H1 (cell line): ENCODE measurements around the gene CABP5. TPM values are rescaled to one million over a fixed set of nuclear protein-coding genes. Genes with fewer than 3 reads are reported as not detected.

Experiments
- CTCF ChIA-PET: fragments of 300-600 bp; sonication (Branson Sonifier 250); formaldehyde crosslinking; loops from one replicate; lab custom pipeline; 2021; ENCODE audit not compliant: partially characterized antibody; lab: Charles Lee
- POLR2A ChIA-PET: fragments of 300-600 bp; sonication (Branson Sonifier 250); formaldehyde crosslinking; loops from one replicate; lab custom pipeline; 2021; ENCODE audit warnings: inconsistent platforms; ENCODE audit not compliant: partially characterized antibody; lab: Charles Lee
- DNase-seq, 2 experiments: peaks; one replicate each; pipeline versions ENCODE4 v3.0.0 to v3.0.0-alpha.2; 2010 to 2022; ENCODE audit warnings: low spot score in 2 of 2, low read depth in 1 of 2, mixed read lengths in 1 of 2
- FAIRE-seq: peaks from 2 replicates; lab custom pipeline; 2011; peaks lifted over from hg19 to GRCh38; lab: Jason Lieb, UNC
- H2AFZ ChIP-seq: 2 replicates; pipeline ENCODE4 v1.8.1; 2012; ENCODE audit warnings: low read length, inconsistent platforms
- H2AK5ac ChIP-seq: 2 replicates; pipeline ENCODE4 v1.6.1; 2013; ENCODE audit warnings: low read depth, low read length
- H2BK120ac ChIP-seq: replicated peaks from 2 replicates; pipeline ENCODE3; 2013; ENCODE audit warnings: low read depth, low read length, inconsistent platforms
- H2BK12ac ChIP-seq: 2 replicates; pipeline ENCODE4 v1.6.1; 2013; ENCODE audit warnings: low read depth, low read length
- H2BK15ac ChIP-seq: 2 replicates; pipeline ENCODE4 v1.6.1; 2013; ENCODE audit warnings: low read length
- H2BK20ac ChIP-seq: 2 replicates; pipeline ENCODE4 v1.6.1; 2013; ENCODE audit warnings: low read length
- H2BK5ac ChIP-seq: 2 replicates; pipeline ENCODE4 v1.6.1; 2013; ENCODE audit warnings: low read depth, low read length
- H3K14ac ChIP-seq: 2 replicates; pipeline ENCODE4 v1.6.1; 2013; ENCODE audit warnings: inconsistent platforms; ENCODE audit not compliant: insufficient read length
- H3K18ac ChIP-seq: 2 replicates; pipeline ENCODE4 v1.6.1; 2013; ENCODE audit warnings: low read length; ENCODE audit errors: extremely low read depth
- H3K23ac ChIP-seq: 2 replicates; pipeline ENCODE4 v1.6.1; 2013; ENCODE audit warnings: inconsistent platforms; ENCODE audit not compliant: insufficient read length
- H3K23me2 ChIP-seq: 2 replicates; pipeline ENCODE4 v1.6.1; 2013; ENCODE audit warnings: low read depth, low read length
- H3K27ac ChIP-seq: 2 replicates; pipeline ENCODE4 v1.6.1; 2011; ENCODE audit warnings: low read depth, low read length, inconsistent platforms
- H3K27me3 ChIP-seq, 4 experiments: replicated peaks in 1 of 4; 1 replicate in 1 of 4; 2 replicates in 3 of 4; pipeline versions ENCODE4 v1.6.1 to v1.8.1; 2011 to 2013; ENCODE audit warnings: low read length in 3 of 4, mild to moderate bottlenecking in 3 of 4, inconsistent platforms in 2 of 4, mixed read lengths in 2 of 4, moderate library complexity in 1 of 4; ENCODE audit not compliant: control insufficient read depth in 3 of 4, insufficient read depth in 3 of 4; ENCODE audit errors: extremely low read depth in 1 of 4
- H3K36me3 ChIP-seq, 4 experiments: 2 replicates each; pipeline versions ENCODE4 v1.6.1 to v1.8.1; 2011 to 2013; ENCODE audit warnings: mild to moderate bottlenecking in 4 of 4, low read length in 3 of 4, moderate library complexity in 2 of 4, control low read depth in 1 of 4, inconsistent platforms in 1 of 4; ENCODE audit not compliant: insufficient read depth in 4 of 4, control insufficient read depth in 2 of 4
- H3K4ac ChIP-seq: replicated peaks from 2 replicates; pipeline ENCODE3; 2013; ENCODE audit warnings: low read length, low read depth, mixed read lengths, inconsistent platforms; ENCODE audit not compliant: insufficient read length
- H3K4me1 ChIP-seq, 4 experiments: replicated peaks in 1 of 4; 1 replicate in 1 of 4; 2 replicates in 3 of 4; pipeline versions ENCODE4 v1.6.1 to v1.8.1; 2011 to 2013; ENCODE audit warnings: low read length in 3 of 4, inconsistent platforms in 2 of 4, mixed read lengths in 1 of 4; ENCODE audit not compliant: insufficient read depth in 4 of 4, control insufficient read depth in 3 of 4
- H3K4me2 ChIP-seq, 2 experiments: 2 replicates each; pipeline versions ENCODE4 v1.6.1 to v1.8.1; 2011 to 2013; ENCODE audit warnings: low read depth in 2 of 2, low read length in 2 of 2, control low read depth in 1 of 2, inconsistent platforms in 1 of 2, mild to moderate bottlenecking in 1 of 2; ENCODE audit not compliant: insufficient read depth in 1 of 2
- H3K4me3 ChIP-seq, 4 experiments: fragments of 200-600, 300-600 bp in 1 of 4; sonication (generic), shearing (Covaris generic), sonication (Bioruptor Twin) in 1 of 4; 2 replicates each; pipeline versions ENCODE4 v1.5.1 to v1.8.1; 2011 to 2016; ENCODE audit warnings: low read length in 4 of 4, low read depth in 3 of 4, control low read depth in 2 of 4, inconsistent platforms in 2 of 4, mild to moderate bottlenecking in 2 of 4, mixed read lengths in 1 of 4, moderate library complexity in 1 of 4; ENCODE audit not compliant: insufficient read depth in 2 of 4; ENCODE audit errors: extremely low read depth in 1 of 4
- H3K56ac ChIP-seq: replicated peaks from 2 replicates; pipeline ENCODE3; 2013; ENCODE audit warnings: low read depth, mild to moderate bottlenecking, mixed read lengths, low read length, inconsistent platforms; ENCODE audit not compliant: insufficient read length
- H3K79me1 ChIP-seq: 2 replicates; pipeline ENCODE4 v1.6.1; 2013; ENCODE audit warnings: low read depth, low read length, control low read depth
- H3K79me2 ChIP-seq, 2 experiments: 2 replicates each; pipeline versions ENCODE4 v1.6.1 to v1.8.1; 2012 to 2013; ENCODE audit warnings: low read length in 2 of 2, mild to moderate bottlenecking in 2 of 2, inconsistent platforms in 1 of 2; ENCODE audit not compliant: insufficient read depth in 2 of 2, control insufficient read depth in 1 of 2
- H3K9ac ChIP-seq, 4 experiments: replicated peaks in 1 of 4; 1 replicate in 1 of 4; 2 replicates in 3 of 4; pipeline versions ENCODE4 v1.6.1 to v1.8.1; 2011 to 2013; ENCODE audit warnings: low read depth in 3 of 4, low read length in 3 of 4, control low read depth in 2 of 4, mild to moderate bottlenecking in 2 of 4, moderate library complexity in 2 of 4, inconsistent platforms in 1 of 4; ENCODE audit errors: extremely low read depth in 1 of 4
- H3K9me3 ChIP-seq, 2 experiments: 2 replicates each; pipeline versions ENCODE4 v1.6.1 to v1.8.1; 2012 to 2013; ENCODE audit warnings: mild to moderate bottlenecking in 2 of 2, moderate library complexity in 2 of 2, control low read depth in 1 of 2, inconsistent platforms in 1 of 2, low read depth in 1 of 2, low read length in 1 of 2, mixed read lengths in 1 of 2; ENCODE audit not compliant: insufficient read depth in 2 of 2
- H4K20me1 ChIP-seq, 2 experiments: replicated peaks in 1 of 2; 2 replicates each; pipeline versions ENCODE3 to v1.8.1; 2011 to 2013; ENCODE audit warnings: inconsistent platforms in 2 of 2, low read length in 2 of 2, mild to moderate bottlenecking in 1 of 2; ENCODE audit not compliant: insufficient read depth in 2 of 2, control insufficient read depth in 1 of 2
- H4K5ac ChIP-seq: 2 replicates; pipeline ENCODE4 v1.6.1; 2013; ENCODE audit warnings: low read length, low read depth, mixed read lengths, inconsistent platforms; ENCODE audit not compliant: insufficient read length
- H4K8ac ChIP-seq: 2 replicates; pipeline ENCODE4 v1.8.0; 2013; ENCODE audit warnings: mild to moderate bottlenecking, moderate library complexity, low read length, inconsistent platforms; ENCODE audit not compliant: insufficient read depth; ENCODE audit errors: extremely low read depth
- H4K91ac ChIP-seq: replicated peaks from 2 replicates; pipeline ENCODE3; 2013; ENCODE audit warnings: low read length, mixed read lengths, inconsistent platforms; ENCODE audit not compliant: insufficient read length
- ASH2L ChIP-seq: fragments of 200-600, 300-600 bp; sonication (generic); IDR thresholded peaks from one replicate; pipeline ENCODE4 v1.7.1; 2017; ENCODE audit warnings: low read length
- ATF3 ChIP-seq: IDR thresholded peaks from 2 replicates; pipeline ENCODE4 v1.6.1; 2011; ENCODE audit warnings: low read depth, mild to moderate bottlenecking, low read length; ENCODE audit not compliant: insufficient read depth
- CREB1 ChIP-seq: IDR thresholded peaks from 2 replicates; pipeline ENCODE4 v1.6.1; 2012; ENCODE audit warnings: inconsistent platforms
- EZH2 ChIP-seq: fragments of 200-600 bp; sonication (generic); IDR thresholded peaks from 2 replicates; pipeline ENCODE4 v1.7.1; 2012; ENCODE audit warnings: low read depth, mild to moderate bottlenecking, moderate library complexity, low read length, inconsistent platforms; ENCODE audit not compliant: severe bottlenecking
- FOSL1 ChIP-seq: IDR thresholded peaks from 2 replicates; pipeline ENCODE4 v1.6.1; 2011; ENCODE audit warnings: mild to moderate bottlenecking, low read depth, low read length, moderate library complexity; ENCODE audit not compliant: insufficient read depth
- HDAC6 ChIP-seq: IDR thresholded peaks from one replicate; pipeline ENCODE4 v1.7.1; 2012; ENCODE audit warnings: low read depth, mild to moderate bottlenecking, inconsistent platforms, low read length, moderate library complexity
- POLR2A ChIP-seq, 2 experiments: IDR thresholded peaks; 1 replicate in 1 of 2; 2 replicates in 1 of 2; pipeline ENCODE4 v1.6.1; 2011; ENCODE audit warnings: low read depth in 2 of 2, low read length in 2 of 2, mild to moderate bottlenecking in 2 of 2; ENCODE audit errors: control extremely low read depth in 1 of 2
- RFX5 ChIP-seq: IDR thresholded peaks from 2 replicates; pipeline ENCODE4 v1.6.1; 2011; ENCODE audit warnings: low read depth, low read length, improper control_type of control experiment, borderline replicate concordance
- SIN3A ChIP-seq, 2 experiments: IDR thresholded peaks in 1 of 2; conservative IDR thresholded peaks in 1 of 2; 2 replicates each; pipeline ENCODE4 v1.6.1; 2011 to 2012; ENCODE audit warnings: low read length in 2 of 2, improper control_type of control experiment in 1 of 2, low read depth in 1 of 2, mild to moderate bottlenecking in 1 of 2
- SRF ChIP-seq: IDR thresholded peaks from 2 replicates; pipeline ENCODE4 v1.6.1; 2011; ENCODE audit warnings: mild to moderate bottlenecking, low read depth, low read length, moderate library complexity
- SUZ12 ChIP-seq: fragments of 200-600 bp; sonication (generic); IDR thresholded peaks from 2 replicates; pipeline ENCODE4 v1.6.1; 2012; ENCODE audit warnings: mild to moderate bottlenecking, inconsistent platforms, low read length, moderate library complexity, mixed read lengths
- TCF12 ChIP-seq: IDR thresholded peaks from 2 replicates; pipeline ENCODE4 v1.6.1; 2011; ENCODE audit warnings: low read depth, mild to moderate bottlenecking, low read length
- YY1 ChIP-seq: IDR thresholded peaks from 2 replicates; pipeline ENCODE4 v1.6.1; 2011; ENCODE audit warnings: low read depth, mild to moderate bottlenecking, low read length
- WGBS, 2 experiments: shearing (Covaris generic) in 1 of 2; methylation state at CpG; one replicate each; pipeline versions ENCODE4 v1.1.6 to v1.1.7; 2013 to 2015; ENCODE audit warnings: low lambda C conversion rate in 2 of 2, mixed read lengths in 2 of 2, inconsistent platforms in 1 of 2, low coverage in 1 of 2, missing lambda C conversion rate in 1 of 2; ENCODE audit not compliant: insufficient replicate concordance in 2 of 2, insufficient coverage in 1 of 2, insufficient read length in 1 of 2; ENCODE audit errors: extremely low coverage in 1 of 2, missing lambda C conversion rate in 1 of 2; 5-methylcytosine and 5-hydroxymethylcytosine counted together
- polyA plus RNA-seq, 7 experiments: library from polyadenylated mRNA; depleted of rRNA in 3 of 7; stranded (reverse) in 5 of 7; unstranded in 2 of 7; fragments of >200 nt in 5 of 7; fragments of 200-250 nt in 2 of 7; gene quantifications; 1 replicate in 5 of 7; 2 replicates in 1 of 7; 4 replicates in 1 of 7; pipeline versions ENCODE4 v1.2.1 to v1.2.3, GENCODE V29; 2011 to 2013; ENCODE audit warnings: missing spikeins in 2 of 7, mixed read lengths in 2 of 7
- total RNA-seq: library from RNA; stranded (reverse); fragmentation: NEBNext Ultra II Directional; extraction: Animal tissue kit (Norgen Biotek cat#: 25700); gene quantifications from 2 replicates; pipeline ENCODE4 v1.2.1, GENCODE V29; 2021
- TF ChIP-seq, protein P1 (sequence below): IDR thresholded peaks from 2 replicates; pipeline ENCODE4 v1.6.1; 2012; ENCODE audit warnings: inconsistent platforms

CABP5 gene
- total and polyA plus RNA-seq, 2 of the 8 experiments (the other 6 are each of a cell fraction or from before 2014, with no cell fraction given) = not detected

DNA sequence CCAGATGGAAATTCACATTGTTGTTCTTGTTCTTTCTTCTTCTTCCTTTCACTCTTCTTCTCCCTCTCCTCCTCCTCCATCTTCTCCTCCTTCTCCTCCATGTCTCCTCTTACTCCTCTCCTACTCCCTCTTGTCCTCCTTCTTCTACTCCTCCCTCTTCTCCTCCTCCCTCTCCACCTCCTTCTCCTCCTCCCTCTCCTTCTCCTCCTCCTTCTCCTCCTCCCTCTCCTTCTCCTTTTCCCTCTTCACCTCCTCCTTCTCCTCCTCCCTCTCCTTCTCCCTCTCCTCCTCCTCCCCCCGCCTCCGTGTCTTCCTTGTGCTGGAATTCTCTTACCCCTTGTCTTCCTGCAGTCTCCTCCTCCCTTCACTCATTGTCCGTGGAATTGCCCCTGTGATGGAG is 18.4 kb downstream of the CABP5 start:
- peaks cover 2% of the 10 kb centered on the region; the same call in 1 of the 2 replicates for H3K23me2 ChIP-seq
- H3K14ac ChIP-seq = no peak overlapping the region
- H3K4me3 ChIP-seq = no peak overlapping the region
- no peak overlapping the region for H3K4ac ChIP-seq
- CTCF ChIA-PET = interaction anchor here (1.2 to 2.3 kb wide), 8 partner anchors 9 to 191 kb away, joined by 3 to 9 read pairs (median 4); no protein-coding TSS in a partner anchor
- no peak overlapping the region for H3K56ac ChIP-seq
- H2BK20ac ChIP-seq = no peak overlapping the region
- H3K23ac ChIP-seq = no peak overlapping the region
- 61% methylated on average over 3 of the region's 3 CpGs; no CpG with 5 or more reads in 1 of the 2 experiments for WGBS, 2 experiments
- H4K5ac ChIP-seq = no peak overlapping the region
- no peaks in the 10 kb centered on the region for H3K36me3 ChIP-seq
- H3K79me2 ChIP-seq = no peaks in the 10 kb centered on the region
- H3K18ac ChIP-seq = no peak overlapping the region
- H2BK120ac ChIP-seq = no peak overlapping the region
- H2BK5ac ChIP-seq = no peak overlapping the region
- H3K9me3 ChIP-seq = no peaks in the 10 kb centered on the region
- POLR2A ChIA-PET = interaction anchor here (1.3 kb wide), 1 partner anchor 25 kb away, joined by 3 read pairs; no protein-coding TSS in a partner anchor
- H2AFZ ChIP-seq = no peak overlapping the region; the same call in 1 of the 2 replicates
- H4K91ac ChIP-seq = no peak overlapping the region
- FAIRE-seq (no peak), DNase-seq (no peak)
- H3K9ac ChIP-seq = no peak overlapping the region
- H2BK15ac ChIP-seq = no peak overlapping the region
- no peaks in the 10 kb centered on the region for H3K79me1 ChIP-seq
- H2AK5ac ChIP-seq = no peak overlapping the region
- H3K4me1 ChIP-seq = no peaks in the 10 kb centered on the region
- H3K27ac ChIP-seq = no peak overlapping the region
- no peaks in the 10 kb centered on the region for H4K20me1 ChIP-seq
- no peak overlapping the region for H2BK12ac ChIP-seq
- H3K27me3 ChIP-seq = no peaks in the 10 kb centered on the region
- H4K8ac ChIP-seq = no peak overlapping the region
- H3K4me2 ChIP-seq = no peak overlapping the region
- TF ChIP-seq EZH2 (no peak), SUZ12 (no peak), ASH2L (no peak), RFX5 (no peak), HDAC6 (no peak), TCF12 (no peak), CREB1 (no peak), SRF (no peak), FOSL1 (no peak), POLR2A (IDR thresholded peaks at IDR 0.05; ENCODE audit: control extremely low read depth in 1 of 2, low read depth in 2 of 2, low read length in 2 of 2) (no peak), SIN3A (conservative IDR thresholded peaks at IDR 0.05 in 1 of 2, IDR thresholded peaks at IDR 0.05 in 1 of 2; ENCODE audit: low read depth in 1 of 2, low read length in 2 of 2) (no peak), YY1 (no peak), ATF3 (no peak)
- TF ChIP-seq, protein P1, sequence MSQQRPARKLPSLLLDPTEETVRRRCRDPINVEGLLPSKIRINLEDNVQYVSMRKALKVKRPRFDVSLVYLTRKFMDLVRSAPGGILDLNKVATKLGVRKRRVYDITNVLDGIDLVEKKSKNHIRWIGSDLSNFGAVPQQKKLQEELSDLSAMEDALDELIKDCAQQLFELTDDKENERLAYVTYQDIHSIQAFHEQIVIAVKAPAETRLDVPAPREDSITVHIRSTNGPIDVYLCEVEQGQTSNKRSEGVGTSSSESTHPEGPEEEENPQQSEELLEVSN = no peak
